HEK293T (cell line): ENCODE results near the gene AP2B1.

Experiments
- BHLHE40 ChIP-seq: fragments of 450-650 bp; IDR thresholded peaks from 2 replicates; pipeline ENCODE4 v1.6.1; 2016; ENCODE audit warnings: mild to moderate bottlenecking, moderate library complexity, borderline replicate concordance
- ELF4 ChIP-seq: fragments of 450-650 bp; IDR thresholded peaks from 2 replicates; pipeline ENCODE4 v1.6.1; 2017; ENCODE audit warnings: antibody characterized with exemption
- FOXK2 ChIP-seq: fragments of 450-650 bp; IDR thresholded peaks from 2 replicates; pipeline ENCODE4 v1.6.1; 2016; ENCODE audit warnings: mild to moderate bottlenecking
- FOXM1 ChIP-seq: fragments of 450-650 bp; IDR thresholded peaks from 2 replicates; pipeline ENCODE4 v1.6.1; 2017; ENCODE audit warnings: mild to moderate bottlenecking, borderline replicate concordance
- HDGF ChIP-seq: fragments of 450-650 bp; IDR thresholded peaks from 2 replicates; pipeline ENCODE4 v1.6.1; 2017; ENCODE audit warnings: antibody characterized with exemption, borderline replicate concordance
- L3MBTL2 ChIP-seq: fragments of 450-650 bp; conservative IDR thresholded peaks from 2 replicates; pipeline ENCODE4 v1.6.1; 2016; ENCODE audit warnings: mild to moderate bottlenecking
- LEF1 ChIP-seq: fragments of 450-650 bp; IDR thresholded peaks from 2 replicates; pipeline ENCODE4 v1.6.1; 2017; ENCODE audit warnings: mild to moderate bottlenecking, borderline replicate concordance
- PKNOX1 ChIP-seq: fragments of 450-650 bp; IDR thresholded peaks from 2 replicates; pipeline ENCODE4 v1.6.1; 2016
- SP1 ChIP-seq: fragments of 450-650 bp; IDR thresholded peaks from 2 replicates; pipeline ENCODE4 v1.6.1; 2017
- TARDBP ChIP-seq: fragments of 450-650 bp; IDR thresholded peaks from 2 replicates; pipeline ENCODE4 v1.6.1; 2016

- no peak for TF ChIP-seq BHLHE40
- no peak for TF ChIP-seq TARDBP
- TF ChIP-seq HDGF = no peak
- no peak for TF ChIP-seq PKNOX1
- TF ChIP-seq ELF4 = no peak
- no peak for TF ChIP-seq SP1
- TF ChIP-seq LEF1 = no peak
- no peak for TF ChIP-seq FOXK2
- no peak for TF ChIP-seq FOXM1
- TF ChIP-seq L3MBTL2 = no peak
Observed at GRCh38 chr17:35716173-35716572, 129.1 kb downstream of the AP2B1 start.
